Spleen (tissue), 11 donors: Measurements from ENCODE around the gene ESF1. TPM values are rescaled to one million over a fixed set of nuclear protein-coding genes. Genes with fewer than 3 reads are reported as not detected.

ENCODE experiments used
- DNase-seq: peaks from one replicate; pipeline ENCODE4 v3.0.0-alpha.2; 2020
- H3K27ac ChIP-seq, 8 donors: fragments of 200-600 bp; sonication (generic) in 7 of 8; 1 replicate in 4 of 8; 2 replicates in 4 of 8; pipeline versions ENCODE4 v1.5.0 to v1.8.0; 2016 to 2021; ENCODE audit warnings: inconsistent platforms in 4 of 8, mild to moderate bottlenecking in 4 of 8, moderate library complexity in 1 of 8
- H3K27me3 ChIP-seq, 7 donors: fragments of 200-600 bp; sonication (generic) in 6 of 7; replicated peaks in 1 of 7; 1 replicate in 4 of 7; 2 replicates in 3 of 7; pipeline versions ENCODE4 v1.5.0 to v1.8.0; 2016 to 2021; ENCODE audit warnings: inconsistent platforms in 3 of 7, mild to moderate bottlenecking in 1 of 7
- H3K36me3 ChIP-seq, 6 donors: fragments of 200-600 bp; sonication (generic) in 5 of 6; 1 replicate in 4 of 6; 2 replicates in 2 of 6; pipeline versions ENCODE4 v1.5.0 to v1.8.0; 2016 to 2021; ENCODE audit warnings: inconsistent platforms in 2 of 6
- H3K4me1 ChIP-seq, 6 donors: fragments of 200-600 bp; sonication (generic) in 5 of 6; 1 replicate in 3 of 6; 2 replicates in 3 of 6; pipeline versions ENCODE4 v1.5.0 to v1.8.0; 2016 to 2021; ENCODE audit warnings: inconsistent platforms in 3 of 6
- H3K4me3 ChIP-seq, 8 donors: fragments of 200-600 bp; sonication (generic) in 7 of 8; 1 replicate in 4 of 8; 2 replicates in 4 of 8; pipeline versions ENCODE4 v1.5.0 to v1.8.0; 2016 to 2021; ENCODE audit warnings: inconsistent platforms in 4 of 8, mild to moderate bottlenecking in 4 of 8, moderate library complexity in 2 of 8
- H3K9me3 ChIP-seq, 8 donors: fragments of 200-600 bp; sonication (generic) in 7 of 8; 1 replicate in 4 of 8; 2 replicates in 4 of 8; pipeline versions ENCODE4 v1.5.0 to v1.8.0; 2016 to 2021; ENCODE audit warnings: inconsistent platforms in 4 of 8
- CTCF ChIP-seq, 11 experiments: fragments of 200-600 bp in 7 of 11; fragments of 450-650 bp in 4 of 11; sonication (generic) in 4 of 11; IDR thresholded peaks in 8 of 11; conservative IDR thresholded peaks in 3 of 11; 1 replicate in 7 of 11; 2 replicates in 4 of 11; pipeline versions ENCODE4 v1.4.0 to v1.8.0; 2016 to 2021; ENCODE audit warnings: antibody characterized with exemption in 11 of 11, inconsistent platforms in 4 of 11, mild to moderate bottlenecking in 1 of 11
- POLR2A ChIP-seq, 3 donors: fragments of 450-650 bp; IDR thresholded peaks; one replicate each; pipeline ENCODE4 v1.5.1; 2017; ENCODE audit warnings: antibody characterized with exemption in 3 of 3, mild to moderate bottlenecking in 1 of 3
- POLR2AphosphoS5 ChIP-seq, 3 donors: sonication (generic); formaldehyde crosslinking; IDR thresholded peaks; one replicate each; pipeline ENCODE4 v1.5.1; 2017; ENCODE audit warnings: antibody characterized with exemption in 3 of 3
- WGBS, 5 donors: extraction: QIAGEN DNeasy Blood & Tissue Kit in 3 of 5; methylation state at CpG; one replicate each; pipeline versions ENCODE4 v1.1.5 to v1.1.7; 2013 to 2018; 5-methylcytosine and 5-hydroxymethylcytosine counted together
- intact Hi-C: fragments of 100-400 bp; cut with DNase I; formaldehyde crosslinking; loops from one replicate; pipeline ENCODE4 v1.15.0; 2023; ENCODE audit warnings: low total_unique reads
- polyA plus RNA-seq, 3 donors: library from polyadenylated mRNA; stranded (reverse); fragments of 200-250 nt; gene quantifications; one replicate each; pipeline ENCODE4 v1.2.1, GENCODE V29; 2013
- total RNA-seq, 7 donors: library from RNA; depleted of rRNA in 3 of 7; stranded (reverse); fragments of >200 nt in 3 of 7; fragmentation: NEBNext Ultra II Directional in 4 of 7; extraction: Animal tissue kit (Norgen Biotek cat#: 25700) in 4 of 7; gene quantifications; one replicate each; pipeline versions ENCODE4 v1.1.0 to v1.2.1, GENCODE V29; 2016 to 2021
- donor health status: healthy with polysubstance abuse.
- donor health status: DM: no; HTN: no; CAD: no; lungs with moderate emphysema.
- donor health status: DM: no; HTN: no; CAD: no.
- donor health status: Bipolar disorder and iron deficiency.
- donor health status: healthy.
- donor health status: DM: no; HTN: no; CAD: no.
- donor health status: DM: yes; HTN: yes; CAD: no.

The ESF1 gene
- total and polyA plus RNA-seq, 10 donors = 6.9 to 15.6 (median 13.1) TPM

- H3K27me3 ChIP-seq = no peaks in the 10 kb centered on the region
- H3K4me1 ChIP-seq = no peaks in the 10 kb centered on the region
- H3K4me3 ChIP-seq = no peak overlapping the region
- H3K9me3 ChIP-seq = peaks cover 5 to 23% (median 17%) of the 10 kb centered on the region in 8 donors
- no peak for DNase-seq
- H3K27ac ChIP-seq = no peak overlapping the region
- TF ChIP-seq POLR2AphosphoS5 (IDR thresholded peaks at IDR 0.05) = no peak
- TF ChIP-seq CTCF (IDR thresholded peaks at IDR 0.05 in 8 of 11, conservative IDR thresholded peaks at IDR 0.05 in 3 of 11) = no peak
- TF ChIP-seq POLR2A (IDR thresholded peaks at IDR 0.05) = no peak
- H3K36me3 ChIP-seq = peaks cover 0 to 22% (median 4%) of the 10 kb centered on the region in 6 donors
- WGBS, 5 donors = 83 to 95% (median 90%) methylated on average over 1 of the region's 1 CpG
- intact Hi-C loops = no loop called here
These were observed 76.5 kb downstream of the ESF1 start for GRCh38 chr20:13708234-13708633.

GRCh38 chr20:13703265-13703664 is 81.5 kb downstream of the ESF1 start:
- H3K4me3 ChIP-seq = no peak overlapping the region
- H3K9me3 ChIP-seq = no peaks in the 10 kb centered on the region
- no peaks in the 10 kb centered on the region for H3K27me3 ChIP-seq
- H3K27ac ChIP-seq = no peak overlapping the region
- 79 to 88% (median 81%) methylated on average over 9 of the region's 9 CpGs for WGBS, 5 donors
- no peak for TF ChIP-seq POLR2AphosphoS5 (IDR thresholded peaks at IDR 0.05)
- no peak for TF ChIP-seq CTCF (IDR thresholded peaks at IDR 0.05 in 8 of 11, conservative IDR thresholded peaks at IDR 0.05 in 3 of 11)
- no peak for TF ChIP-seq POLR2A (IDR thresholded peaks at IDR 0.05)
- H3K36me3 ChIP-seq = no peaks in the 10 kb centered on the region
- no peak for DNase-seq
- no peaks in the 10 kb centered on the region for H3K4me1 ChIP-seq
- intact Hi-C loops = no loop called here

- DNase-seq = no peak
- no peaks in the 10 kb centered on the region for H3K9me3 ChIP-seq
- H3K27ac ChIP-seq = no peak overlapping the region
- no peaks in the 10 kb centered on the region for H3K36me3 ChIP-seq
- intact Hi-C loops = no loop called here
- no peaks in the 10 kb centered on the region for H3K4me1 ChIP-seq
- no peaks in the 10 kb centered on the region for H3K27me3 ChIP-seq
- no peak overlapping the region for H3K4me3 ChIP-seq
- TF ChIP-seq POLR2A (IDR thresholded peaks at IDR 0.05) (no peak), POLR2AphosphoS5 (IDR thresholded peaks at IDR 0.05) (no peak)
These were observed 83.2 kb downstream of the ESF1 start for GRCh38 chr20:13701486-13701885.

- H3K9me3 ChIP-seq = no peaks in the 10 kb centered on the region
- H3K4me1 ChIP-seq = no peaks in the 10 kb centered on the region
- no peaks in the 10 kb centered on the region for H3K27me3 ChIP-seq
- DNase-seq = no peak
- no peaks in the 10 kb centered on the region for H3K36me3 ChIP-seq
- H3K4me3 ChIP-seq = no peak overlapping the region
- TF ChIP-seq POLR2A (IDR thresholded peaks at IDR 0.05) (no peak), CTCF (IDR thresholded peaks at IDR 0.05 in 8 of 11, conservative IDR thresholded peaks at IDR 0.05 in 3 of 11) (no peak), POLR2AphosphoS5 (IDR thresholded peaks at IDR 0.05) (no peak)
- no peak overlapping the region for H3K27ac ChIP-seq
- intact Hi-C loops = no loop called here
These were observed 84.0 kb downstream of the ESF1 start for GRCh38 chr20:13700761-13701160.
